HepG2 (cell line): ENCODE results near the gene BDH2. TPM values are rescaled to one million over a fixed set of nuclear protein-coding genes. Genes with fewer than 3 reads are reported as not detected.

Source experiments
- ATAC-seq: fragments of 200-7000 bp; cut with Tn5 transposase; 3 replicates; pipeline ENCODE4 v1.9.1; 2020; ENCODE audit warnings: mild to moderate bottlenecking, moderate library complexity
- BruUV-seq: library from RNA; stranded (reverse); fragments of 400-500 nt; replicated peaks from 2 replicates; lab custom pipeline; 2021; lab: Mats Ljungman, UMichigan
- CTCF ChIA-PET: fragments of 300-600 bp; formaldehyde crosslinking; extraction: SDS; loops from one replicate; lab custom pipeline; 2021; ENCODE audit warnings: low total read pairs, inconsistent platforms, low intra/inter-chr PET ratio; lab: Yijun Ruan, JAX
- POLR2A ChIA-PET: fragments of 350-600 bp; sonication (Branson Sonifier 250); formaldehyde crosslinking; loops from one replicate; lab custom pipeline; 2020; ENCODE audit warnings: antibody characterized with exemption, inconsistent platforms; lab: Yijun Ruan, JAX
- DNase-seq: peaks from one replicate; pipeline ENCODE4 v3.0.0-alpha.2; 2015; ENCODE audit warnings: low spot score
- FAIRE-seq: peaks from 3 replicates; lab custom pipeline; 2011; peaks lifted over from hg19 to GRCh38; lab: Jason Lieb, UNC
- H2AFZ ChIP-seq: one replicate; pipeline ENCODE4 v1.6.1; 2011; ENCODE audit warnings: low read length, inconsistent platforms
- H3K27ac ChIP-seq: fragments of 300-600 bp; 3 replicates; pipeline ENCODE4 v1.8.0; 2011; ENCODE audit warnings: mixed run types, mild to moderate bottlenecking, mixed read lengths, low read length, inconsistent platforms; ENCODE audit not compliant: insufficient read depth; ENCODE audit errors: extremely low read length
- H3K27me3 ChIP-seq, 2 experiments: fragments of 200-600 bp in 1 of 2; 2 replicates in 1 of 2; 3 replicates in 1 of 2; pipeline versions ENCODE4 v1.6.0 to v1.8.0; 2011; ENCODE audit warnings: low read length in 2 of 2, mild to moderate bottlenecking in 2 of 2, moderate library complexity in 2 of 2, inconsistent platforms in 1 of 2; ENCODE audit not compliant: insufficient read depth in 2 of 2, control insufficient read depth in 1 of 2
- H3K36me3 ChIP-seq, 2 experiments: fragments of 200-600 bp in 1 of 2; replicated peaks in 1 of 2; 2 replicates in 1 of 2; 3 replicates in 1 of 2; pipeline versions ENCODE4 v1.5.1 to v1.8.0; 2011; ENCODE audit warnings: low read length in 2 of 2, inconsistent platforms in 1 of 2; ENCODE audit not compliant: insufficient read depth in 2 of 2, control insufficient read depth in 1 of 2
- H3K4me1 ChIP-seq: 2 replicates; pipeline ENCODE4 v1.5.1; 2012; ENCODE audit warnings: low read length, inconsistent platforms; ENCODE audit not compliant: insufficient read depth
- H3K4me2 ChIP-seq: 2 replicates; pipeline ENCODE4 v1.6.0; 2011; ENCODE audit warnings: low read depth, low read length, inconsistent platforms
- H3K4me3 ChIP-seq, 3 experiments: fragments of 200-600 bp in 1 of 3; sonication (generic), shearing (Covaris generic) in 1 of 3; replicated peaks in 1 of 3; 2 replicates each; pipeline ENCODE4 v1.5.1; 2011 to 2016; ENCODE audit warnings: low read length in 3 of 3, inconsistent platforms in 2 of 3, low read depth in 2 of 3, mild to moderate bottlenecking in 2 of 3, control low read depth in 1 of 3, mixed read lengths in 1 of 3; ENCODE audit not compliant: insufficient read depth in 1 of 3
- H3K79me2 ChIP-seq: one replicate; pipeline ENCODE4 v1.6.1; 2011; ENCODE audit warnings: low read length, inconsistent platforms; ENCODE audit not compliant: insufficient read depth
- H3K9ac ChIP-seq: 2 replicates; pipeline ENCODE4 v1.6.0; 2011; ENCODE audit warnings: mild to moderate bottlenecking, low read depth, low read length, inconsistent platforms; ENCODE audit not compliant: insufficient read depth
- H3K9me3 ChIP-seq: 2 replicates; pipeline ENCODE4 v1.5.1; 2012; ENCODE audit warnings: mild to moderate bottlenecking, low read length
- H4K20me1 ChIP-seq: 2 replicates; pipeline ENCODE4 v1.6.0; 2011; ENCODE audit warnings: inconsistent platforms, mild to moderate bottlenecking, low read length, moderate library complexity; ENCODE audit not compliant: insufficient read depth
- CCDC6 ChIP-seq: sonication (generic); formaldehyde crosslinking; IDR thresholded peaks from 2 replicates; pipeline ENCODE4 v1.8.1; 2022; ENCODE audit warnings: mild to moderate bottlenecking, missing genetic modification reagents, moderate library complexity
- ISL2 ChIP-seq: sonication (generic); formaldehyde crosslinking; IDR thresholded peaks from 2 replicates; pipeline ENCODE4 v1.5.0; 2020; ENCODE audit warnings: missing genetic modification reagents
- RARA ChIP-seq: IDR thresholded peaks from 2 replicates; pipeline ENCODE4 v1.6.1; 2016; ENCODE audit warnings: missing genetic modification reagents, missing compliant biosample characterization
- SIN3A ChIP-seq: IDR thresholded peaks from 2 replicates; pipeline ENCODE4 v1.6.1; 2011; ENCODE audit warnings: low read depth, mild to moderate bottlenecking, control low read depth, low read length, borderline replicate concordance
- SRSF4 ChIP-seq: fragments of 200-400 bp; formaldehyde crosslinking; IDR thresholded peaks from one replicate; pipeline ENCODE4 v1.6.1; 2018; ENCODE audit warnings: mild to moderate bottlenecking, low read depth, low read length, moderate library complexity; ENCODE audit not compliant: poor library complexity, severe bottlenecking
- TCF12 ChIP-seq, 2 experiments: fragments of 450-650 bp in 1 of 2; sonication (generic) in 1 of 2; formaldehyde crosslinking in 1 of 2; IDR thresholded peaks; 2 replicates each; pipeline versions ENCODE4 v1.6.1 to v1.8.0; 2017 to 2022; ENCODE audit warnings: antibody characterized with exemption in 1 of 2, mild to moderate bottlenecking in 1 of 2, missing genetic modification reagents in 1 of 2, moderate library complexity in 1 of 2
- ZFP41 ChIP-seq: sonication (generic); formaldehyde crosslinking; IDR thresholded peaks from 2 replicates; pipeline ENCODE4 v1.4.0; 2020; ENCODE audit warnings: mild to moderate bottlenecking, missing genetic modification reagents, borderline replicate concordance
- ZKSCAN1 ChIP-seq: fragments of 150-350 bp; IDR thresholded peaks from 2 replicates; pipeline ENCODE4 v1.6.1; 2014; ENCODE audit warnings: low read length
- ZNF230 ChIP-seq: sonication (generic); formaldehyde crosslinking; IDR thresholded peaks from 2 replicates; pipeline ENCODE4 v1.4.0; 2020; ENCODE audit warnings: mild to moderate bottlenecking, missing genetic modification reagents
- WGBS: methylation state at CpG from one replicate; pipeline ENCODE4 v1.1.6; 2017; ENCODE audit warnings: low lambda C conversion rate; 5-methylcytosine and 5-hydroxymethylcytosine counted together
- in situ Hi-C: cut with HindIII; loops from 2 replicates; pipeline ENCODE4 v1.10.0; 2017; ENCODE audit warnings: low pct_unique_long_range_greater_than_20kb; ENCODE audit not compliant: extremely low pct_ligation_motif_present
- intact Hi-C: fragments of 100-400 bp; cut with micrococcal nuclease; formaldehyde crosslinking; loops from one replicate; pipeline ENCODE4 v1.10.0; 2022; ENCODE audit not compliant: unreplicated experiment
- polyA plus RNA-seq, 8 experiments: library from polyadenylated mRNA; depleted of rRNA in 3 of 8; stranded (reverse) in 7 of 8; unstranded in 1 of 8; fragments of >200 nt; fragmentation: Illumina TruSeq in 4 of 8; extraction: Trizol in 4 of 8; gene quantifications; 2 replicates each; pipeline versions ENCODE4 v1.2.1 to v1.2.3, GENCODE V29; 2011 to 2016; ENCODE audit warnings: low read depth in 4 of 8, missing spikeins in 1 of 8, mixed read lengths in 1 of 8; ENCODE audit not compliant: insufficient read depth in 1 of 8
- total RNA-seq, 5 experiments: library from RNA; depleted of rRNA; stranded (reverse); fragments of >200 nt; fragmentation: Illumina TruSeq; extraction: Trizol; gene quantifications; 2 replicates each; pipeline ENCODE4 v1.2.3, GENCODE V29; 2016; ENCODE audit warnings: low read depth in 1 of 5
- TF ChIP-seq, protein P1 (sequence below): sonication (generic); formaldehyde crosslinking; IDR thresholded peaks from 2 replicates; pipeline ENCODE4 v1.5.0; 2020; ENCODE audit warnings: mild to moderate bottlenecking, missing genetic modification reagents, borderline replicate concordance

Gene BDH2
- total and polyA plus RNA-seq, 2 of the 13 experiments (the other 11 are each of a cell fraction or from before 2014, with no cell fraction given) = 34.8 to 46.2 TPM

DNA sequence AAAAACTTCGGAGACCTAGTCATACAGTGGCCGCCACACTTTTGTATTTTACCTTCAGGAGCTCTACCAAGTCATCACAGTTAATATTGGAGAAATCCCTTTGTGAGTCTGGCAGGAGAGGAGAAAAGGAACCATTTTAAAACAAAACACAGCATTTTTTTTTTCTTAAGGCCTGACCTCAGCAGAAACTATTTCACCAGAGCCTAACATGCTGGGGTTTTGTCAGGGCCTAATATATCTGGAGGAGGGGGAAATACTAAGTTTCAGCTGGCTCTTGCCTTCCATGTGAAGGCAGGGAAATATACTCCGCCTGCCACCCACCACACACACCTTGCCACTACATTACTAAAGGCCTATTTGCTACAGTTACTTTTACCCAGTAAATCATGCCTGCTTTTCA is 26.5 kb upstream of the BDH2 start:
- Histone ChIP-seq H3K27me3 (no peaks in the 10 kb centered on the region; a peak in 1 of 5 replicates), H3K4me2 (no peak overlapping the region), H2AFZ (no peak overlapping the region), H3K27ac (no peak overlapping the region), H3K9me3 (no peaks in the 10 kb centered on the region), H3K4me3 (no peak overlapping the region), H3K9ac (no peak overlapping the region), H3K79me2 (no peaks in the 10 kb centered on the region), H3K4me1 (no peaks in the 10 kb centered on the region), H4K20me1 (no peaks in the 10 kb centered on the region), H3K36me3 (peaks cover 1 to 13% of the 10 kb centered on the region in 2 experiments; a peak in 2 of 5 replicates)
- no TSS peak for BruUV-seq
- TF ChIP-seq, protein P1, sequence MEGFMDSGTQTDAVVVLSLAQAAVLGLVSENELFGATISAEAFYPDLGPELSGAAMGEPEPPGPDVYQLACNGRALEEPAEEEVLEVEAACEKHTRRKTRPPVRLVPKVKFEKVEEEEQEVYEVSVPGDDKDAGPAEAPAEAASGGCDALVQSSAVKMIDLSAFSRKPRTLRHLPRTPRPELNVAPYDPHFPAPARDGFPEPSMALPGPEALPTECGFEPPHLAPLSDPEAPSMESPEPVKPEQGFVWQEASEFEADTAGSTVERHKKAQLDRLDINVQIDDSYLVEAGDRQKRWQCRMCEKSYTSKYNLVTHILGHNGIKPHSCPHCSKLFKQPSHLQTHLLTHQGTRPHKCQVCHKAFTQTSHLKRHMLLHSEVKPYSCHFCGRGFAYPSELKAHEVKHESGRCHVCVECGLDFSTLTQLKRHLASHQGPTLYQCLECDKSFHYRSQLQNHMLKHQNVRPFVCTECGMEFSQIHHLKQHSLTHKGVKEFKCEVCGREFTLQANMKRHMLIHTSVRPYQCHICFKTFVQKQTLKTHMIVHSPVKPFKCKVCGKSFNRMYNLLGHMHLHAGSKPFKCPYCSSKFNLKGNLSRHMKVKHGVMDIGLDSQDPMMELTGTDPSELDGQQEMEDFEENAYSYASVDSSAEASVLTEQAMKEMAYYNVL (CRISPR knock-in tag) = no peak
- no peak for TF ChIP-seq RARA (CRISPR knock-in tag)
- no peak for TF ChIP-seq ZKSCAN1
- no peak for TF ChIP-seq SRSF4
- TF ChIP-seq ZFP41 (CRISPR knock-in tag) = no peak
- no peak for TF ChIP-seq ISL2 (CRISPR knock-in tag)
- no peak for TF ChIP-seq CCDC6
- TF ChIP-seq SIN3A = no peak
- TF ChIP-seq TCF12 (IDR thresholded peaks at IDR 0.05) = no peak
- no peak for TF ChIP-seq TCF12 (CRISPR knock-in tag; IDR thresholded peaks at IDR 0.05)
- TF ChIP-seq ZNF230 (CRISPR knock-in tag) = no peak
- ChIA-PET CTCF (no interaction called here), POLR2A (no interaction called here)
- no peak for ATAC-seq
- WGBS = 99% methylated on average over 3 of the region's 3 CpGs
- no peak for DNase-seq
- no peak for FAIRE-seq
- intact Hi-C loops (no loop called here), in situ Hi-C loops (no loop called here)
